Measurements from ENCODE around the gene RTKN. TPM values are rescaled to one million over a fixed set of nuclear protein-coding genes. Genes with fewer than 3 reads are reported as not detected.
A peak's percentile ranks its signal among the peaks of the same experiment; 100 is the strongest.
"Not testable (repeated sequence)": the region's sequence is repeated elsewhere in the genome, so short reads cannot be mapped to it uniquely, and the experiment has no call there.

RTKN gene
- polyA plus RNA-seq, 1 of the 3 experiments (the other 2 are of a cell fraction) = 22.6 TPM

DNA sequence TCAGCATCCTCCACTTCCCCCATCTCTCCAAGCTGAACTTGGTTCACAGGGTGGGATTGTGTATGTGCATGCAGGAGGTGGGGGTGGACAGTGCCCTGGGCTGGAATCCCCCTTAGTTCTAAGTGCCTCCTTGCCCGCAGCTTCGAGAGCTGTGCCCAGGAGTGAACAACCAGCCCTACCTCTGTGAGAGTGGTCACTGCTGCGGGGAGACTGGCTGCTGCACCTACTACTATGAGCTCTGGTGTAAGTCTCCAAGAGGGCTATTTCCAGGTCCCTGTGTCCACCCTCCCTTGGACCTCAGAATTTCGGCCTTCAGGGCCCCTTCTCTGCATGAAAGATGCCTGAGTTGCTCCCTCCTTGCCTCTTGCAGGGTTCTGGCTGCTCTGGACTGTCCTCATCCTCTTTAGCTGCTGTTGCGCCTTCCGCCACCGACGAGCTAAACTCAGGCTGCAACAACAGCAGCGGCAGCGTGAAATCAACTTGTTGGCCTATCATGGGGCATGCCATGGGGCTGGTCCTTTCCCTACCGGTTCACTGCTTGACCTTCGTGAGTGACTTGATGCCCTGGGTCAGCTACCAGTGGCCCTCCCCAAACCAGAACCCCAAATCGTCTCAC, 17.9 kb upstream of the RTKN start:
- CTCF ChIA-PET = interaction anchor here (0.8 to 1.3 kb wide), 4 partner anchors 38 to 128 kb away, joined by 3 to 4 read pairs (median 4); partner anchors contain the start of genes C2orf81 and WDR54
- H3K4me3 ChIP-seq (ENCODE audit: low read depth in 2 of 2, low read length in 1 of 2) = peak overlapping the region; percentile 73 to 98
- H3K4me2 ChIP-seq = peak overlapping the region; percentile 84
- POLR2A ChIA-PET = interaction anchor here (0.9 to 5.9 kb wide), 8 partner anchors 10 to 70 kb away, joined by 3 to 60 read pairs (median 10); partner anchors contain the start of genes AUP1, C2orf81, HTRA2 and MRPL53
- H2AFZ ChIP-seq (ENCODE audit: low read depth); H3K27me3 ChIP-seq (ENCODE audit: insufficient read depth); H4K20me1 ChIP-seq (ENCODE audit: insufficient read depth); H3K9me2 ChIP-seq; H3F3A ChIP-seq (replicated peaks; ENCODE audit: insufficient read depth); H3K9me3 ChIP-seq; DNase-seq: not testable (repeated sequence)
- H3K4me1 ChIP-seq (ENCODE audit: control insufficient read depth in 1 of 2, insufficient read depth in 2 of 2, low read depth in 1 of 2, low read length in 1 of 2) = peaks cover 14 to 41% of the 10 kb centered on the region in 2 experiments; a peak in 3 of 4 replicates
- 65% methylated on average over 13 of the region's 13 CpGs for WGBS (ENCODE audit: low lambda C conversion rate)
- H3K27ac ChIP-seq (ENCODE audit: low read depth in 2 of 2, low read length in 1 of 2) = peak overlapping the region in 1 of 2 experiments; percentile 92; a peak in 2 of 4 replicates
- peaks cover 0 to 33% of the 10 kb centered on the region in 2 experiments for H3K36me3 ChIP-seq (replicated peaks in 1 of 2; ENCODE audit: control insufficient read depth in 1 of 2, insufficient read depth in 2 of 2, low read length in 1 of 2)
- H3K79me2 ChIP-seq (ENCODE audit: insufficient read depth) = peaks cover 45% of the 10 kb centered on the region
- H3K9ac ChIP-seq = peak overlapping the region; percentile 87; the same call in 1 of the 2 replicates

DNA sequence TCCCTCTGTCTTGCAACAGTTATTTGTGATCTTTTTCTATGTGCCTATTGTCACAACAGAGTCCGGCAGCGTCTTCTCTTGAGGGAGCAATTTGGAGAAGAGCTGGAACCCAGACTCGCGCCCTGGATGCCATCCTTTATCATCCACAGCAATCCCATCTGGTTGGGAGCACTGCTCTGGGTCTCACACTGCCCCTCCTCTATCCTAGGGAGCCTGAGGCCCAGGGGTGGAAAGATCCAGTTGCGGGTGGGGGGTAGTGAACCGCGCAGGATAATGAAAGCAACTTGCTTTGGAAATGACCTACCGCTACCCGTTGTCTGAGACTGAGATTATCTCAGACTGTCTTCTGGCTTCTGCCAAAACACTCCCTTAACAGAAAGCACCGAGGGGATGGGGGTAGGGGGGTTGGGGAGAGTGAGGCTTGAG, 17.2 kb upstream of the RTKN start:
- Histone ChIP-seq H3K9me3 (no peaks in the 10 kb centered on the region), H3K27me3 (ENCODE audit: insufficient read depth) (no peaks in the 10 kb centered on the region), H3K4me2 (peak overlapping the region; percentile 84), H3K4me3 (ENCODE audit: low read depth in 2 of 2, low read length in 1 of 2) (peak overlapping the region; percentile 73 to 98), H3K79me2 (ENCODE audit: insufficient read depth) (peaks cover 38% of the 10 kb centered on the region), H2AFZ (ENCODE audit: low read depth) (0 out of 2 replicates have a peak overlapping the region, but pooled peaks have one; percentile 27), H4K20me1 (ENCODE audit: insufficient read depth) (no peaks in the 10 kb centered on the region), H3F3A (replicated peaks; ENCODE audit: insufficient read depth) (peaks cover 6% of the 10 kb centered on the region), H3K9ac (peak overlapping the region; percentile 87), H3K36me3 (replicated peaks in 1 of 2; ENCODE audit: control insufficient read depth in 1 of 2, insufficient read depth in 2 of 2, low read length in 1 of 2) (peaks cover 0 to 33% of the 10 kb centered on the region in 2 experiments), H3K9me2 (no peaks in the 10 kb centered on the region), H3K4me1 (ENCODE audit: control insufficient read depth in 1 of 2, insufficient read depth in 2 of 2, low read depth in 1 of 2, low read length in 1 of 2) (peaks cover 14 to 36% of the 10 kb centered on the region in 2 experiments; a peak in 3 of 4 replicates), H3K27ac (ENCODE audit: low read depth in 2 of 2, low read length in 1 of 2) (peak overlapping the region; percentile 35 to 92; a peak in 3 of 4 replicates)
- POLR2A ChIA-PET = interaction anchor here (0.9 to 5.9 kb wide), 11 partner anchors 8 to 95 kb away, joined by 3 to 60 read pairs (median 5); partner anchors contain the start of genes AUP1, C2orf81, CCDC142 and HTRA2
- DNase-seq = peak; percentile 49
- CTCF ChIA-PET = interaction anchor here (0.8 to 1.6 kb wide), 8 partner anchors 8 to 126 kb away, joined by 3 to 7 read pairs (median 4); partner anchors contain the start of genes C2orf81, CCDC142, TTC31 and WDR54
- 3% methylated on average over 9 of the region's 10 CpGs for WGBS (ENCODE audit: low lambda C conversion rate)
- TF ChIP-seq TCF12 (IDR thresholded peaks at IDR 0.05) (no peak), SMC3 (IDR thresholded peaks at IDR 0.05; ENCODE audit: low read depth, low read length) (no peak), FOXM1 (IDR thresholded peaks at IDR 0.05; ENCODE audit: low read depth) (no peak), MXI1 (IDR thresholded peaks at IDR 0.05; ENCODE audit: low read depth, low read length) (0 out of 2 replicates have a peak, but pooled peaks have one; percentile 16)
- TF ChIP-seq, protein P1, sequence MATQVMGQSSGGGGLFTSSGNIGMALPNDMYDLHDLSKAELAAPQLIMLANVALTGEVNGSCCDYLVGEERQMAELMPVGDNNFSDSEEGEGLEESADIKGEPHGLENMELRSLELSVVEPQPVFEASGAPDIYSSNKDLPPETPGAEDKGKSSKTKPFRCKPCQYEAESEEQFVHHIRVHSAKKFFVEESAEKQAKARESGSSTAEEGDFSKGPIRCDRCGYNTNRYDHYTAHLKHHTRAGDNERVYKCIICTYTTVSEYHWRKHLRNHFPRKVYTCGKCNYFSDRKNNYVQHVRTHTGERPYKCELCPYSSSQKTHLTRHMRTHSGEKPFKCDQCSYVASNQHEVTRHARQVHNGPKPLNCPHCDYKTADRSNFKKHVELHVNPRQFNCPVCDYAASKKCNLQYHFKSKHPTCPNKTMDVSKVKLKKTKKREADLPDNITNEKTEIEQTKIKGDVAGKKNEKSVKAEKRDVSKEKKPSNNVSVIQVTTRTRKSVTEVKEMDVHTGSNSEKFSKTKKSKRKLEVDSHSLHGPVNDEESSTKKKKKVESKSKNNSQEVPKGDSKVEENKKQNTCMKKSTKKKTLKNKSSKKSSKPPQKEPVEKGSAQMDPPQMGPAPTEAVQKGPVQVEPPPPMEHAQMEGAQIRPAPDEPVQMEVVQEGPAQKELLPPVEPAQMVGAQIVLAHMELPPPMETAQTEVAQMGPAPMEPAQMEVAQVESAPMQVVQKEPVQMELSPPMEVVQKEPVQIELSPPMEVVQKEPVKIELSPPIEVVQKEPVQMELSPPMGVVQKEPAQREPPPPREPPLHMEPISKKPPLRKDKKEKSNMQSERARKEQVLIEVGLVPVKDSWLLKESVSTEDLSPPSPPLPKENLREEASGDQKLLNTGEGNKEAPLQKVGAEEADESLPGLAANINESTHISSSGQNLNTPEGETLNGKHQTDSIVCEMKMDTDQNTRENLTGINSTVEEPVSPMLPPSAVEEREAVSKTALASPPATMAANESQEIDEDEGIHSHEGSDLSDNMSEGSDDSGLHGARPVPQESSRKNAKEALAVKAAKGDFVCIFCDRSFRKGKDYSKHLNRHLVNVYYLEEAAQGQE (IDR thresholded peaks at IDR 0.05; ENCODE audit: low read depth, low read length) = no peak
